Measurements from ENCODE around the gene ATE1.

DNA sequence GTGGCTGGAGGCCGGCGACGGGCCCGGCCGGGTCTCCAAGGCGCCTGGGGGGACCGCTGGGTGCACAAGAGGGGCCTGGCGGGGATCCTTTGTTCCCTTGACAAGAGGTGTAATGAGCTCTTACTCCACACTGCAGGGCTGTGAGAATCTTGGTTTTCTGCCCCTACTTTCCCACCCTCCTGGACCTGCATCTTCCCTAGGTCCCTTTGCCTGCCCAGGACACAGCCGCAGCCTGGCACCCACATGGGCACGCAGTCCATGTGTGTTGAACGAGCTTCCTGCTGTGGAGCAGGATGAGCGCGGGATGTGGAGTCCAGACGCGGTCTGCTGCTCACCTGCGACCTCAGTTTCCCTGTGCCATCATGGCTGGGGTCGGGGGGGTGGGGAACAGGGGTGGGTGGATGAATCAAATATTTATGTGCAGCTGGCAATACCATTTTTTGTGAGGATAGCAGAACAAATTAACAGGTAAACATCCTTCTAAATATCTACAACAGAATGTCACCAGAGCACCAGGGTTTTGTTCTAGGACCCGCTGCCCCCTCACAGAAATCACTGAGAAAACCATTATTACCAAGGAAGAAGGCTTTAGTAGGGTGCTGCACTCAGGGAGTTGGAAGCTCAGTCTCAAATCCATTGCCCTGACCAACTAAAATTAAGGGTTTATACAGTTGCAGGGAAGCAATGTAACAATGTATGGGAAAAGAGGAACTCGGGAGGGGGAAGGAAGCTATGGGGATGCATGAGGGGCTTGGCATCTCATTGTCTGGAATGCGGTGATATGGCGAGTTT lies 47.7 kb upstream of the ATE1 start:
- no peak for TF ChIP-seq ZFX (IDR thresholded peaks at IDR 0.05)
- no peak for TF ChIP-seq POLR2A (IDR thresholded peaks at IDR 0.05; ENCODE audit: borderline replicate concordance, extremely low read depth, insufficient read depth, insufficient read length)
- no peak for TF ChIP-seq EZH2 (IDR thresholded peaks at IDR 0.05)

All from HCT116 (cell line).